Measurements from ENCODE around the gene CLPTM1L.
A peak's percentile ranks its signal among the peaks of the same experiment; 100 is the strongest.

CLPTM1L gene

DNA sequence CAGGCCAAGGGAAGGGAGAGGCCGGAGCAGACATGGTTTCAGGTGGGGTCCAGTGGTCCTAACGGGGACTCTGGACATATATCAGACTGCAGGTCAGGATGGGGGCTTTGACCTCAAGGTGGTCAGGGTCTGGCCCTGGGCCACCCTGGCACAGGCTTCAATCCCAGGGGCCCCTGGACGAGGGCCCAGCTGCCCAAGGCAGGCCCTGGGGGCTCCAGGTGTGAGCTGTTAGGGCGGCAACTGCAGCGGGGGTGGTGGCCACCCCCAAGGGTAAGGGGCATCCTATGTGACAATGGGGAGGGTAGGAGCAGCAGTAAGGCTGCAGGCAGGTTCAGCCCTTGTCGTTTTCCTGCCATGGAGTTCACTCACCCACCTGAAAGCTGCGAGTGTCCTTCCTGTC, 45.4 kb upstream of the CLPTM1L start:
- H3K4me3 ChIP-seq (ENCODE audit: low read depth, low read length) = no peak overlapping the region
- TF ChIP-seq, protein P1, sequence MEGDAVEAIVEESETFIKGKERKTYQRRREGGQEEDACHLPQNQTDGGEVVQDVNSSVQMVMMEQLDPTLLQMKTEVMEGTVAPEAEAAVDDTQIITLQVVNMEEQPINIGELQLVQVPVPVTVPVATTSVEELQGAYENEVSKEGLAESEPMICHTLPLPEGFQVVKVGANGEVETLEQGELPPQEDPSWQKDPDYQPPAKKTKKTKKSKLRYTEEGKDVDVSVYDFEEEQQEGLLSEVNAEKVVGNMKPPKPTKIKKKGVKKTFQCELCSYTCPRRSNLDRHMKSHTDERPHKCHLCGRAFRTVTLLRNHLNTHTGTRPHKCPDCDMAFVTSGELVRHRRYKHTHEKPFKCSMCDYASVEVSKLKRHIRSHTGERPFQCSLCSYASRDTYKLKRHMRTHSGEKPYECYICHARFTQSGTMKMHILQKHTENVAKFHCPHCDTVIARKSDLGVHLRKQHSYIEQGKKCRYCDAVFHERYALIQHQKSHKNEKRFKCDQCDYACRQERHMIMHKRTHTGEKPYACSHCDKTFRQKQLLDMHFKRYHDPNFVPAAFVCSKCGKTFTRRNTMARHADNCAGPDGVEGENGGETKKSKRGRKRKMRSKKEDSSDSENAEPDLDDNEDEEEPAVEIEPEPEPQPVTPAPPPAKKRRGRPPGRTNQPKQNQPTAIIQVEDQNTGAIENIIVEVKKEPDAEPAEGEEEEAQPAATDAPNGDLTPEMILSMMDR (conservative IDR thresholded peaks at IDR 0.05; ENCODE audit: low read depth, low read length) = no peak
- no peak for DNase-seq (ENCODE audit: low read depth)

- no peak for DNase-seq (ENCODE audit: low read depth)
- TF ChIP-seq, protein P1 (conservative IDR thresholded peaks at IDR 0.05; ENCODE audit: low read depth, low read length) = no peak
- no peak overlapping the region for H3K4me3 ChIP-seq (ENCODE audit: low read depth, low read length)
Measured at GRCh38 chr5:1388383-1388967, 43.6 kb upstream of the CLPTM1L start.

GRCh38 chr5:1387876-1388275, 43.0 kb upstream of the CLPTM1L start:
- TF ChIP-seq, protein P1 (conservative IDR thresholded peaks at IDR 0.05; ENCODE audit: low read depth, low read length) = no peak
- no peak for DNase-seq (ENCODE audit: low read depth)
- no peak overlapping the region for H3K4me3 ChIP-seq (ENCODE audit: low read depth, low read length)

GRCh38 chr5:1387059-1387755, 42.3 kb upstream of the CLPTM1L start:
- no peak overlapping the region for H3K4me3 ChIP-seq (ENCODE audit: low read depth, low read length)
- TF ChIP-seq, protein P1 (conservative IDR thresholded peaks at IDR 0.05; ENCODE audit: low read depth, low read length) = no peak
- DNase-seq (ENCODE audit: low read depth) = no peak

DNA sequence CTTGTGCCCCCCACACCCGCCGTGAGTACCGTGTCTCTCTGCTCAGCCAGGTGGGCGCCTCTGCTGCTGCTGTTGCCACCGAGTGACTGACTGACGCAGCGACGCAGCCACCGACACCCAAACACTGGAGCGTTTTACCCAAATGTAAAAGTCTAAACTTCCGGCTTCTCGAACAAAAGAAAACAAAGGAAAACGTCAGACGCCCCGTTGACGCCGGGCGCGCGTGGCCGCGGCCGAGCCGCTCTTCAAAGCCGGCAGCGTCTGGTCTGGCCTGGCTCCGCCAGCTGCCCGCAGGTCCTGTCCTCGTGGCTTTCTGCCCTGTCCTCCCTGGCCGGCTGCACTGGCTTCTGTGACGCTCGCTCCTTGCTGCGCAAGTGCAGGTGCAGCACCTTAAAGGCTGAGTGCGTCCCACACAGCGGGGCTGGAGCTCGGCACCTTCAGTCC, 41.4 kb upstream of the CLPTM1L start:
- peak overlapping the region; percentile 51 for H3K4me3 ChIP-seq (ENCODE audit: low read depth, low read length)
- TF ChIP-seq, protein P1 (conservative IDR thresholded peaks at IDR 0.05; ENCODE audit: low read depth, low read length) = no peak
- peak; percentile 7 for DNase-seq (ENCODE audit: low read depth)

- DNase-seq (ENCODE audit: low read depth) = peak; percentile 31
- peak overlapping the region; percentile 51 for H3K4me3 ChIP-seq (ENCODE audit: low read depth, low read length)
- TF ChIP-seq, protein P1 (conservative IDR thresholded peaks at IDR 0.05; ENCODE audit: low read depth, low read length) = no peak
Measured at GRCh38 chr5:1385395-1386273, 40.7 kb upstream of the CLPTM1L start.
